DOHH2 (cell line): ENCODE data around the gene ANAPC2.

Experiments used
- H3F3A ChIP-seq: fragments of 200-600 bp; sonication (generic), shearing (Covaris generic); 2 replicates; pipeline ENCODE4 v1.6.0; 2016; ENCODE audit warnings: antibody characterized with exemption, mild to moderate bottlenecking; ENCODE audit not compliant: control insufficient read depth, insufficient read depth
- H3K27ac ChIP-seq: fragments of 200-600 bp; sonication (generic); 2 replicates; pipeline ENCODE4 v1.5.1; 2014; ENCODE audit warnings: low read depth, mild to moderate bottlenecking, low read length, moderate library complexity
- H3K27me3 ChIP-seq: fragments of 200-600 bp; sonication (generic); 2 replicates; pipeline ENCODE4 v1.6.1; 2014; ENCODE audit warnings: mild to moderate bottlenecking, low read length, mixed read lengths; ENCODE audit not compliant: control insufficient read depth
- H3K36me3 ChIP-seq: fragments of 200-600 bp; sonication (generic); 2 replicates; pipeline ENCODE4 v1.6.1; 2014; ENCODE audit warnings: mild to moderate bottlenecking, low read length, moderate library complexity, mixed read lengths; ENCODE audit not compliant: control insufficient read depth
- H3K4me1 ChIP-seq: fragments of 200-600 bp; sonication (generic); 2 replicates; pipeline ENCODE4 v1.6.1; 2014; ENCODE audit warnings: mild to moderate bottlenecking, low read length, mixed read lengths; ENCODE audit not compliant: control insufficient read depth
- H3K4me2 ChIP-seq: fragments of 200-600 bp; sonication (generic); 2 replicates; pipeline ENCODE4 v1.6.0; 2014; ENCODE audit warnings: mild to moderate bottlenecking, low read length, moderate library complexity
- H3K4me3 ChIP-seq: fragments of 200-600 bp; sonication (generic); 2 replicates; pipeline ENCODE4 v1.5.1; 2014; ENCODE audit warnings: mild to moderate bottlenecking, low read length, mixed read lengths
- H3K79me2 ChIP-seq: fragments of 200-600 bp; sonication (generic); 2 replicates; pipeline ENCODE4 v1.6.1; 2014; ENCODE audit warnings: mild to moderate bottlenecking, low read length, mixed read lengths; ENCODE audit not compliant: control insufficient read depth
- H3K9me2 ChIP-seq: fragments of 200-600 bp; sonication (generic); replicated peaks from 2 replicates; pipeline ENCODE4 v1.6.1; 2014; ENCODE audit warnings: mild to moderate bottlenecking, low read length, mixed read lengths; ENCODE audit not compliant: control insufficient read depth
- H3K9me3 ChIP-seq: fragments of 200-600 bp; sonication (generic); 2 replicates; pipeline ENCODE4 v1.6.1; 2014; ENCODE audit warnings: antibody characterized with exemption, low read length, mixed read lengths; ENCODE audit not compliant: control insufficient read depth, insufficient read depth
- H4K20me1 ChIP-seq: fragments of 200-600 bp; sonication (generic); 2 replicates; pipeline ENCODE4 v1.6.0; 2014; ENCODE audit warnings: low read depth, mild to moderate bottlenecking, antibody characterized with exemption, low read length, moderate library complexity; ENCODE audit not compliant: control insufficient read depth, insufficient read depth
- EZH2phosphoT487 ChIP-seq: fragments of 200-600 bp; sonication (generic); IDR thresholded peaks from 2 replicates; pipeline ENCODE4 v1.6.1; 2017; ENCODE audit warnings: borderline replicate concordance, mild to moderate bottlenecking, antibody characterized with exemption, low read length, moderate library complexity, mixed read lengths
- TF ChIP-seq, protein P1 (sequence below): fragments of 200-600 bp; sonication (generic); IDR thresholded peaks from one replicate; pipeline ENCODE4 v1.5.1; 2014; ENCODE audit warnings: antibody characterized with exemption, mild to moderate bottlenecking, low read depth, low read length; ENCODE audit not compliant: poor library complexity, severe bottlenecking

The ANAPC2 gene

DNA sequence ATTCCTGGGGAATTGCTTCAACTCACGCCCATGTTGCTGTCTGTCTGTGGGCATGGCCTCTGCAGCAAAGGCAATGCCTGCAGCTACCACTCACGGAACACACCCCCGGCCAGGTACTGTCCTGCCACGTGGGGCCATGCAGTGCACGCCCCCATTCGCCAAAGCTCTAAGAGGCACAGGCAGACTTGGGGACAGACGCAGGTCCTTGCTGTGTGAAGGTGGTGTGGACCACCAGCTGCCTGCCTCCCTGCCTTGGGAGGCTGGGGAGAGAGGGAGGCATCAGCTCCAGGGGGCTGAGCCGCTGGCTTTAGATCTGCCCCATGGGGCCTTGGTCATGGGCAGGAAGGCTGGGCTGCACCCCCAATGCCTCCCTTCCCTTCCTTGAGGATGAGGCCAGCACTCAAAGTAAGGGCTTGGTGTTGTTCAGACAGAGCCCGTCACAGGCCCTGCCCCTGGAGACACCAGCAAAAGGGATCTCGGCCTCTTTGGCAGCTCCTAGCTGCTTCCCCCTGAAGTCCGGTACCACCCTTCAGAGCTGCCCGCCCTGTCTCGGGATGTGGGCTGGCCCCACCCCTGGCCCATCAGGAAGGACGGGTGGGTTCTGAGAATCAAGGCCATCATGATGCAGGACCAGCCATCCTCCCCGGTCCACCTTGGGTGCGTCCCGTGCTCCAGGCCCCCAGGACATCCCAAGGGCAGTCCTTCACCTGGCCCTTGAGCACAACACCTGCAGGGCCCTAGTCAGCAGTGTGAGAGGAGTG is 47.1 kb downstream of the ANAPC2 start:
- Histone ChIP-seq H3K79me2 (no peaks in the 10 kb centered on the region), H3K27ac (no peak overlapping the region), H4K20me1 (no peaks in the 10 kb centered on the region), H3K4me1 (peaks cover 15% of the 10 kb centered on the region), H3K9me2 (no peaks in the 10 kb centered on the region), H3K9me3 (no peaks in the 10 kb centered on the region), H3K4me3 (no peak overlapping the region), H3K27me3 (peaks cover 28% of the 10 kb centered on the region), H3K36me3 (no peaks in the 10 kb centered on the region), H3F3A (no peaks in the 10 kb centered on the region), H3K4me2 (no peak overlapping the region)
- no peak for TF ChIP-seq EZH2phosphoT487
- TF ChIP-seq, protein P1, sequence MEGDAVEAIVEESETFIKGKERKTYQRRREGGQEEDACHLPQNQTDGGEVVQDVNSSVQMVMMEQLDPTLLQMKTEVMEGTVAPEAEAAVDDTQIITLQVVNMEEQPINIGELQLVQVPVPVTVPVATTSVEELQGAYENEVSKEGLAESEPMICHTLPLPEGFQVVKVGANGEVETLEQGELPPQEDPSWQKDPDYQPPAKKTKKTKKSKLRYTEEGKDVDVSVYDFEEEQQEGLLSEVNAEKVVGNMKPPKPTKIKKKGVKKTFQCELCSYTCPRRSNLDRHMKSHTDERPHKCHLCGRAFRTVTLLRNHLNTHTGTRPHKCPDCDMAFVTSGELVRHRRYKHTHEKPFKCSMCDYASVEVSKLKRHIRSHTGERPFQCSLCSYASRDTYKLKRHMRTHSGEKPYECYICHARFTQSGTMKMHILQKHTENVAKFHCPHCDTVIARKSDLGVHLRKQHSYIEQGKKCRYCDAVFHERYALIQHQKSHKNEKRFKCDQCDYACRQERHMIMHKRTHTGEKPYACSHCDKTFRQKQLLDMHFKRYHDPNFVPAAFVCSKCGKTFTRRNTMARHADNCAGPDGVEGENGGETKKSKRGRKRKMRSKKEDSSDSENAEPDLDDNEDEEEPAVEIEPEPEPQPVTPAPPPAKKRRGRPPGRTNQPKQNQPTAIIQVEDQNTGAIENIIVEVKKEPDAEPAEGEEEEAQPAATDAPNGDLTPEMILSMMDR = no peak

GRCh38 chr9:137140151-137141012 is 48.0 kb downstream of the ANAPC2 start:
- no peak overlapping the region for H3K4me2 ChIP-seq
- H3K4me1 ChIP-seq = peaks cover 21% of the 10 kb centered on the region
- H3K4me3 ChIP-seq = no peak overlapping the region
- TF ChIP-seq EZH2phosphoT487 = no peak
- TF ChIP-seq, protein P1 = no peak
- no peaks in the 10 kb centered on the region for H3K36me3 ChIP-seq
- H3K27me3 ChIP-seq = peaks cover 34% of the 10 kb centered on the region
- H3K9me2 ChIP-seq = no peaks in the 10 kb centered on the region
- no peak overlapping the region for H3K27ac ChIP-seq
- H3F3A ChIP-seq = no peaks in the 10 kb centered on the region
- H3K9me3 ChIP-seq = no peaks in the 10 kb centered on the region
- H3K79me2 ChIP-seq = no peaks in the 10 kb centered on the region
- H4K20me1 ChIP-seq = no peaks in the 10 kb centered on the region

- H3K27ac ChIP-seq = no peak overlapping the region
- H3K27me3 ChIP-seq = peaks cover 34% of the 10 kb centered on the region
- no peaks in the 10 kb centered on the region for H3F3A ChIP-seq
- H4K20me1 ChIP-seq = no peaks in the 10 kb centered on the region
- H3K4me3 ChIP-seq = no peak overlapping the region
- TF ChIP-seq, protein P1 = no peak
- no peak for TF ChIP-seq EZH2phosphoT487
- H3K9me3 ChIP-seq = no peaks in the 10 kb centered on the region
- H3K4me2 ChIP-seq = no peak overlapping the region
- H3K4me1 ChIP-seq = peaks cover 21% of the 10 kb centered on the region
- H3K79me2 ChIP-seq = no peaks in the 10 kb centered on the region
- H3K9me2 ChIP-seq = no peaks in the 10 kb centered on the region
- H3K36me3 ChIP-seq = no peaks in the 10 kb centered on the region
These were observed 48.8 kb downstream of the ANAPC2 start for GRCh38 chr9:137139468-137140150.
